Camera-type eye (tissue), 1 donor: ENCODE results near the gene MBTPS2. TPM values are rescaled to one million over a fixed set of nuclear protein-coding genes. Genes with fewer than 3 reads are reported as not detected.

Source experiments
- total RNA-seq: library from RNA; depleted of rRNA; stranded (reverse); fragments of >200 nt; gene quantifications from one replicate; pipeline ENCODE4 v1.2.3, GENCODE V29; 2014

MBTPS2 gene
- 29.0 TPM for total RNA-seq

GRCh38 chrX:21839334-21840192 is at the start of gene MBTPS2:
MBTPS2 (plus strand) TSS chrX:21839617; CDS start chrX:21839735, 118 bp downstream.

DNA sequence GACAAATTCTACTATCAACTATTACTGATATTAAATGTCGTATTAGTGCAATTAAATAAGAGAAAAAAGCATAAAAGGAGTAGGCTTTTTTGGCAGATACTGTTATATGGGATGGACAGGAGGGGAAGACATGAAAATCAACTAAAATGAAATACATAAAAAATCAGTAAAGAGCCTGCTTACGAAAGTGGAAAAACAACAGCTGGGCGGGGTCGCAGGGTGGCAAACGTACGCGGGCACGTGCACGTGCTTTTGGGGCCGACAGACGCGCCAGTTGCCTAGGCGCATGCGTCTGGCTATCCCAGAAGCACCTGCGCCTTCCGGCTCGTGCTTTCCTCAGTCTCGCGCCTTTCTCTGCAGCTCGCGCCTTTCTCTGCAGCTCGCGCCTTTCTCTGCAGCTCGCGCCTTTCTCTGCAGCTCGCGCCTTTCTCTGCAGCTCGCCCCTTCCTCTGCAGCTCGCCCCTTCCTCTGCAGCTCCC is 16.6 kb downstream of the MBTPS2 start, which contains the start of gene YY2:
YY2 (plus strand) TSS at position 51 of the 479 bp plus-strand sequence. CDS start 498 bp downstream, outside the sequence.

Other genes with a start within 250 kb of the MBTPS2 start
- gene KLHL34, start 181.3 kb upstream of the MBTPS2 start, total RNA-seq: 0.27 TPM
- 41.5 TPM for gene SMPX, start 81.5 kb upstream of the MBTPS2 start, total RNA-seq
- gene YY2, start 16.4 kb downstream of the MBTPS2 start, total RNA-seq: 3.2 TPM
- gene SMS, start 101.1 kb downstream of the MBTPS2 start, total RNA-seq: 54.5 TPM
- 1.3 TPM for gene PHEX, start 192.7 kb downstream of the MBTPS2 start, total RNA-seq